Activated CD4-positive, alpha-beta T cell treated with anti-CD3 and anti-CD28 coated beads, Interleukin-2, amount 10 ng/mL, durations not matched to agents 7 days and 5 days (primary cell): ENCODE measurements around the gene EEA1. TPM values are rescaled to one million over a fixed set of nuclear protein-coding genes. Genes with fewer than 3 reads are reported as not detected.

Source experiments
- CTCF ChIA-PET: fragments of 350-600 bp; sonication (Branson Sonifier 250); formaldehyde crosslinking; loops from one replicate; lab custom pipeline; 2021; ENCODE audit warnings: antibody characterized with exemption; lab: Charles Lee
- POLR2A ChIA-PET: fragments of 350-600 bp; sonication (Branson Sonifier 250); formaldehyde crosslinking; loops from one replicate; lab custom pipeline; 2021; ENCODE audit warnings: antibody characterized with exemption; lab: Charles Lee
- DNase-seq: peaks from one replicate; pipeline ENCODE4 v3.0.0-alpha.2; 2020
- H3K27ac Mint-ChIP-seq: one replicate; pipeline ENCODE4 v1.8.0; 2021; ENCODE audit warnings: mild to moderate bottlenecking, moderate library complexity, mixed read lengths
- H3K27me3 Mint-ChIP-seq: one replicate; pipeline ENCODE4 v1.8.0; 2021; ENCODE audit warnings: mixed read lengths
- H3K36me3 Mint-ChIP-seq: one replicate; pipeline ENCODE4 v1.8.0; 2021; ENCODE audit warnings: low read depth, mixed read lengths
- H3K4me1 Mint-ChIP-seq: one replicate; pipeline ENCODE4 v1.8.0; 2021; ENCODE audit warnings: mixed read lengths
- H3K4me3 Mint-ChIP-seq: one replicate; pipeline ENCODE4 v1.8.0; 2021; ENCODE audit warnings: mild to moderate bottlenecking, moderate library complexity, mixed read lengths
- H3K9me3 Mint-ChIP-seq: one replicate; pipeline ENCODE4 v1.8.0; 2021; ENCODE audit warnings: mixed read lengths
- total RNA-seq, 2 experiments: library from RNA; stranded (reverse); gene quantifications; one replicate each; pipeline ENCODE4 v1.2.3, GENCODE V29; 2021

The EEA1 gene
- total RNA-seq, 2 experiments from 2014 or later = 17.8 to 18.0 TPM

DNA sequence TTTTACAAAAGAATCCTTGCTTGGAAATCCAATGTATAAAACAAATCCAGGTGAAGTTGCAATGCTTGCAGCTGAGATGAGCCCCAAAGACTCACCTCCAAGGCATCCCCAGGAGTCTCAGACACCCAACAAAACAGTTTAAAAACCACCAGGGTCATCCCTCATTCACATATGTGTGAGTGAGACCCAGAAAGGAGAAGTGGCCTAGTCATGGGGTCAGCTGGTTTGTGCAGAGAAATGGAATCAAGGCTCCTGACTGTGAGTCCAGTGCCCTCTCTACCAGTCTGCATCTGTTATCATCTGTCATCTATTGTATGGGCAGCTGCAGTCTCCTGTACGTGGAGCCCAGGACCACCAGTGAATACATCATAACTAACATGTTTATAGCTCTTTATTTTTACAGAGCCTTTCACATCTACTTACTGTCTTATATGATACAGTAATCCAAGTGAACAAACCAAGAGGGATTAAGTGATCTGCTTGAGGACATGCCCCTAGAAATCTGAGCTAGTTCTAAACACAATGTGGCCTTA is 199.3 kb downstream of the EEA1 start:
- no peaks in the 10 kb centered on the region for H3K36me3 Mint-ChIP-seq

DNA sequence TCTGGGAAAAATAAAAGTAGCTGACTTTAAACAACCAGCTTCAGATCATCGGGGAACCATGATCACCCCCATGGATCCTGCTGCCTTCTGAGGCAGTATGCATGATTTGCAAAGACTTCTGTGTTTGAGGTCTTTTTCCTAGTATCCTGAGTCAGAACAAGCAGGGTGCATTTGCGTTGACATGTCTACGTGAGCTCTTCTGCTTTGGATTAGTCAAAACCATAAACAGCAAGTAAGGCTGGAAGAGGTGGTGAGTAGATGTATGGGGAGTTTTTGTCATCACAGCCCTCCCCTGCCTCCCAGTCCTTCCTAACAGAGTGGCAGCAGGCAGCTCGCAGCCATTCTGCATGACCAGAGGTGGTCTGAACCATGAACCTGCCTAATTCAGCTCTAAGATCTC is 202.2 kb downstream of the EEA1 start:
- Mint-ChIP-seq H3K4me3 (no peak overlapping the region), H3K27me3 (no peaks in the 10 kb centered on the region), H3K9me3 (peaks cover 8% of the 10 kb centered on the region), H3K36me3 (no peaks in the 10 kb centered on the region), H3K4me1 (no peaks in the 10 kb centered on the region), H3K27ac (no peak overlapping the region)
- ChIA-PET CTCF (no interaction called here), POLR2A (no interaction called here)
- no peak for DNase-seq

More for the DNA sequence above, 199.3 kb downstream of the EEA1 start:
- Mint-ChIP-seq H3K27ac (no peak overlapping the region), H3K4me1 (no peaks in the 10 kb centered on the region), H3K27me3 (peaks cover 2% of the 10 kb centered on the region), H3K4me3 (no peak overlapping the region), H3K9me3 (peaks cover 5% of the 10 kb centered on the region)
- CTCF ChIA-PET = no interaction called here
- no peak for DNase-seq
- POLR2A ChIA-PET = no interaction called here

DNA sequence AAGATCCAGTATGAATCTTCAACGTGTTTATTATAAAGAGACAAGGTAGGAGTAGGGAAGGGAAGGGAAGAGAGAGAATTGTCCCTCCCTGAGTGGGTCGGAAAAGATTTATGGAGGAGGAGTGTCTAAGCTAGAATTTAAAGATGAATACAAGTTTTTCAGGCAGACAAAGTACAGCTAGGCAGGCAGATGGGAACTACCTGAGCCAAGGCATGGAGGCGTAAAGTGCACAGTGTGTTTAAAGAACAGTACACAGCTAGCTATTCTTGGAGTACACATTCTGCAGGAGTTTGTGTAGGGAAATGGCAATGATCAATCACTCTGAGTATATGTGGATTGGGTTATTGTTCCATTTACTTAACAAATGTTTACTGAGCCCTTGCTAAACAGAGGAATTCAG is 206.2 kb downstream of the EEA1 start:
- Mint-ChIP-seq H3K36me3 (no peaks in the 10 kb centered on the region), H3K4me3 (no peak overlapping the region), H3K27me3 (no peaks in the 10 kb centered on the region), H3K4me1 (no peaks in the 10 kb centered on the region), H3K9me3 (peaks cover 8% of the 10 kb centered on the region), H3K27ac (no peak overlapping the region)
- no peak for DNase-seq
- POLR2A ChIA-PET = no interaction called here
- CTCF ChIA-PET = interaction anchor here (1.0 kb wide), 1 partner anchor 9 kb away, joined by 3 read pairs; no protein-coding TSS in a partner anchor

DNA sequence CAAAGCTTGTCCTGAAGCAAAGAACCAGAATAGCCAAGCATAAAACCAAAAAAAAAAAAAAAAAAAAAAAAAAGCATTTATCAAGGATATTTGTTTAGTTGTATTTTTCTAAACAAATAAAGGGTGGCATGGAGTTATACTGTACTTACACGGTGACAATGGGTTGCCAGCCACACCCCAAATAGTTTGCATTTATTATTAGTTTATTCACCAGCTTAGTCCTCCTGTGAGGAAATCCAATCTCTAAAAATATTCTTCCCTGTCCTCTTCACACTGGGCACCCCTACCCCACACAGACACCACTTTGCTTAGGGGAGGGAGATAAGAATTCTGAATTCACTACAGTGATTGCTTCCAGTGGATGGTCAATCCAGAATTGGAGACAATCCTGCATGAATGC is 207.4 kb downstream of the EEA1 start:
- CTCF ChIA-PET = interaction anchor here (0.6 kb wide), 1 partner anchor 207 kb away, joined by 3 read pairs; the partner anchor contains the start of gene EEA1
- Mint-ChIP-seq H3K27ac (no peak overlapping the region), H3K4me1 (no peaks in the 10 kb centered on the region), H3K9me3 (peaks cover 8% of the 10 kb centered on the region), H3K27me3 (no peaks in the 10 kb centered on the region), H3K36me3 (no peaks in the 10 kb centered on the region), H3K4me3 (no peak overlapping the region)
- no peak for DNase-seq
- POLR2A ChIA-PET = no interaction called here

DNA sequence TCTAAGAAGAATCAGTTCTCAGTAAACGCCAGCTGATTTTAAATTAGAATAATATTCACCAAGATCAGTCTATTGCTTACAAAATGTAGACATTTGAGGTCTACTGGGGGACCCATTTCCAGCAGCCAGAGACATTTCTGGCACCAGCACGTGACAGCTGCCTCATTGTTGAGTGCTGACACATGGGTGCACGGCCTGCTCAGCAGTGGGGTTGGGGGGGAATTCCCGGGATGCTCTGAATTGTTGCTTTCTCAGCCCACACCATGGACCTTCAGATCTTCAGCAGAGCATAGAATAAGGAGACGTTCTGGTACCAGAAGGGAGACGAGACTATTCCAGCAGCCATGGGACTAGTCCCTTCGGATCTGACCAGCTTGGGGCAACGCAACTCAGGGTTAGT is 208.0 kb downstream of the EEA1 start:
- ChIA-PET POLR2A (interaction anchor here (0.7 kb wide), 1 partner anchor 16 kb away, joined by 5 read pairs; no protein-coding TSS in a partner anchor), CTCF (no interaction called here)
- Mint-ChIP-seq H3K9me3 (peaks cover 8% of the 10 kb centered on the region), H3K4me3 (no peak overlapping the region), H3K4me1 (no peaks in the 10 kb centered on the region), H3K27ac (no peak overlapping the region), H3K36me3 (no peaks in the 10 kb centered on the region), H3K27me3 (no peaks in the 10 kb centered on the region)
- no peak for DNase-seq

Other genes starting within 250 kb of the EEA1 start
- not detected for gene PLEKHG7, start 226.3 kb downstream of the EEA1 start, total RNA-seq